Neuronal stem cell (in vitro differentiated cells): ENCODE data around the gene FZD7.

Experiments
- DNase-seq: peaks from one replicate; pipeline ENCODE4 v3.0.0-alpha.2; 2013; ENCODE audit warnings: low spot score
- H2AFZ ChIP-seq: one replicate; pipeline ENCODE4 v1.6.1; 2013; ENCODE audit warnings: mild to moderate bottlenecking, low read length, inconsistent platforms
- H2AK5ac ChIP-seq: 2 replicates; pipeline ENCODE4 v1.6.1; 2013; ENCODE audit warnings: low read depth, mild to moderate bottlenecking, inconsistent platforms, low read length, moderate library complexity, mixed read lengths
- H2BK120ac ChIP-seq: 2 replicates; pipeline ENCODE4 v1.6.1; 2013; ENCODE audit warnings: low read depth, mild to moderate bottlenecking, inconsistent platforms, low read length, moderate library complexity, mixed read lengths
- H2BK12ac ChIP-seq: one replicate; pipeline ENCODE4 v1.6.1; 2013; ENCODE audit warnings: low read length, inconsistent platforms
- H2BK15ac ChIP-seq: 2 replicates; pipeline ENCODE4 v1.6.1; 2013; ENCODE audit warnings: mild to moderate bottlenecking, low read length, inconsistent platforms, mixed read lengths
- H2BK5ac ChIP-seq: one replicate; pipeline ENCODE4 v1.6.1; 2013; ENCODE audit warnings: inconsistent platforms, mild to moderate bottlenecking, low read length, moderate library complexity
- H3K14ac ChIP-seq: one replicate; pipeline ENCODE4 v1.6.1; 2013; ENCODE audit warnings: low read length, inconsistent platforms
- H3K18ac ChIP-seq: 2 replicates; pipeline ENCODE4 v1.6.1; 2013; ENCODE audit warnings: low read length, inconsistent platforms
- H3K23ac ChIP-seq: 2 replicates; pipeline ENCODE4 v1.6.1; 2013; ENCODE audit warnings: low read depth, mild to moderate bottlenecking, mixed read lengths, low read length, inconsistent platforms; ENCODE audit not compliant: poor library complexity
- H3K27ac ChIP-seq: replicated peaks from 3 replicates; pipeline ENCODE4 v1.5.1; 2013; ENCODE audit warnings: low read length, inconsistent platforms
- H3K27me3 ChIP-seq, 3 experiments: 2 replicates each; pipeline ENCODE4 v1.6.1; 2013; ENCODE audit warnings: low read length in 3 of 3, mild to moderate bottlenecking in 2 of 3, inconsistent platforms in 1 of 3, low read depth in 1 of 3, mixed read lengths in 1 of 3, moderate library complexity in 1 of 3; ENCODE audit not compliant: control insufficient read depth in 3 of 3, insufficient read depth in 3 of 3
- H3K36me3 ChIP-seq, 2 donors: replicated peaks in 1 of 2; 2 replicates each; pipeline ENCODE4 v1.6.1; 2013; ENCODE audit warnings: low read length in 2 of 2; ENCODE audit not compliant: control insufficient read depth in 2 of 2, insufficient read depth in 2 of 2
- H3K4ac ChIP-seq: 2 replicates; pipeline ENCODE4 v1.6.1; 2013; ENCODE audit warnings: inconsistent platforms, mild to moderate bottlenecking, low read length, moderate library complexity
- H3K4me1 ChIP-seq, 2 donors: 1 replicate in 1 of 2; 2 replicates in 1 of 2; pipeline ENCODE4 v1.6.1; 2013; ENCODE audit warnings: low read length in 2 of 2, low read depth in 1 of 2; ENCODE audit not compliant: control insufficient read depth in 2 of 2, insufficient read depth in 1 of 2
- H3K4me2 ChIP-seq: one replicate; pipeline ENCODE4 v1.6.1; 2013; ENCODE audit warnings: mild to moderate bottlenecking, low read length, inconsistent platforms; ENCODE audit not compliant: insufficient read depth, poor library complexity, severe bottlenecking
- H3K4me3 ChIP-seq, 2 donors: 2 replicates each; pipeline ENCODE4 v1.5.1; 2013; ENCODE audit warnings: low read length in 2 of 2, mild to moderate bottlenecking in 2 of 2, inconsistent platforms in 1 of 2, moderate library complexity in 1 of 2
- H3K79me1 ChIP-seq: one replicate; pipeline ENCODE4 v1.6.1; 2013; ENCODE audit warnings: low read depth, mild to moderate bottlenecking, inconsistent platforms, low read length, moderate library complexity
- H3K9ac ChIP-seq: one replicate; pipeline ENCODE4 v1.6.1; 2013; ENCODE audit warnings: mild to moderate bottlenecking, low read depth, low read length, inconsistent platforms; ENCODE audit not compliant: poor library complexity
- H3K9me3 ChIP-seq, 2 donors: replicated peaks in 1 of 2; 2 replicates each; pipeline versions ENCODE3 to v1.6.1; 2013; ENCODE audit warnings: low read length in 2 of 2, mild to moderate bottlenecking in 2 of 2, inconsistent platforms in 1 of 2, low read depth in 1 of 2, mixed read lengths in 1 of 2, moderate library complexity in 1 of 2; ENCODE audit not compliant: control insufficient read depth in 2 of 2, insufficient read depth in 1 of 2
- H4K8ac ChIP-seq: one replicate; pipeline ENCODE4 v1.6.1; 2013; ENCODE audit warnings: low read depth, mild to moderate bottlenecking, inconsistent platforms, low read length, moderate library complexity
- H4K91ac ChIP-seq: one replicate; pipeline ENCODE4 v1.6.1; 2013; ENCODE audit warnings: low read length, low read depth, mild to moderate bottlenecking, inconsistent platforms; ENCODE audit not compliant: poor library complexity
- WGBS, 2 donors: extraction: QIAGEN DNeasy Blood & Tissue Kit; methylation state at CpG; one replicate each; pipeline ENCODE4 v1.1.7; 2013; ENCODE audit warnings: missing lambda C conversion rate in 2 of 2, mixed read lengths in 1 of 2; ENCODE audit not compliant: insufficient read length in 2 of 2, insufficient replicate concordance in 1 of 2; ENCODE audit errors: extremely low coverage in 2 of 2; 5-methylcytosine and 5-hydroxymethylcytosine counted together

FZD7 gene

DNA sequence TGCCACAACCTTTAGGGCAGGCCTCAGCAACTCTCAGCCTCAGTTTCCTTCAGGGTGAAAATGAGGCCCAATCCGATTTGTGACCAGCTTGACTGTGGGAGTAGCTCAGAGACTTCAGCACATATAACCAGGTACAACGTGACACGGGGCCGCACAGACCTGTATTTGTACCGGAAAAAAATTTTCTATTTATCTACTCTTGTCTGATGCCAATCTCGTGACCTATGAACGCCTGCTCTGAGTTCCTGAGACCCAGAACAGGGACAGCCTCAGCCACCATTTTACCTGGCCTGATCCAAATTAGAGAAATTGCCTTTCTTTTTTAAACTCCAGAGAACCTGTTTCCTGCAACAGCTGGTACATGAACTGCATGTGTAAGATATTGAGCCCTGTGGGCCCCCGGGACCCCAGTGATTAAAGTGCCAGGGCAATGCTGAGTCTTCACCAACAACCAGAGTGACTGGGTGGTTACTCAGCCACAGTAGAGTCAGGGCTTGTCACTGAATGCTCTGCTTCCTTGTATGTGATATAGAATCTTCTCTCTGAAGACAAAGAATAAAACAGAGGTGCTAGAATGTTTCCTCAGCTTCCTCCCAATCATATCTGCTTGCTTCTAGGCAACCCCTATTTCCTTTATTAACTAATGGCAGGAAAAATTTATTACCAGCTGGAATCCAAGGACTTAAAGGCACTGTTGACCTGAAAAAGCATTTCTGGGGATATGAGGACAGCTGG is 47.8 kb upstream of the FZD7 start:
- no peak overlapping the region for H3K18ac ChIP-seq
- H2AFZ ChIP-seq, result peak overlapping the region; percentile 60
- H3K79me1 ChIP-seq, result no peaks in the 10 kb centered on the region
- no peak overlapping the region for H3K14ac ChIP-seq
- H3K4me3 ChIP-seq, result no peak overlapping the region
- H2BK5ac ChIP-seq, result no peak overlapping the region
- H3K36me3 ChIP-seq, result no peaks in the 10 kb centered on the region
- peaks cover 22 to 23% of the 10 kb centered on the region in 2 donors for H3K4me1 ChIP-seq
- H3K27me3 ChIP-seq, result no peaks in the 10 kb centered on the region
- no peak overlapping the region for H4K8ac ChIP-seq
- DNase-seq, result no peak
- H2BK15ac ChIP-seq, result peak overlapping the region; percentile 12
- H3K9ac ChIP-seq, result no peak overlapping the region
- H4K91ac ChIP-seq, result no peak overlapping the region
- H3K4ac ChIP-seq, result no peak overlapping the region
- no CpG with 5 or more reads among the region's 8 CpGs for WGBS, 2 donors
- no peaks in the 10 kb centered on the region for H3K9me3 ChIP-seq
- H2BK12ac ChIP-seq, result no peak overlapping the region
- H2BK120ac ChIP-seq, result no peak overlapping the region
- no peak overlapping the region for H3K23ac ChIP-seq
- no peak overlapping the region for H2AK5ac ChIP-seq
- H3K4me2 ChIP-seq, result no peak overlapping the region
- no peak overlapping the region for H3K27ac ChIP-seq

DNA sequence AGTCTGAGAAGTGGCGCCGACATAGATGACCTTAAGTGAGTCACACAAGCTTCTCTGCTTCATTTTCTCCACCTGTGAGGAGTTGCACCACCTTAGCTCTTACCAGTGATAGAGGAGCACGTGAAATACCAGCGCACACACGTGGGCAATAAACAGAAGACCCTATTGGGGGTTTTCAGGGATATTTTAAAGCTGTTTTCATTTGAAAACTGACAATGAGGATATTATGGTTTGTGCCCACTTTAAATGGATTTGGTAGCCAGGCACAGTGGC is 47.3 kb upstream of the FZD7 start:
- no peaks in the 10 kb centered on the region for H3K79me1 ChIP-seq
- WGBS, 2 donors, result no CpG with 5 or more reads among the region's 5 CpGs

DNA sequence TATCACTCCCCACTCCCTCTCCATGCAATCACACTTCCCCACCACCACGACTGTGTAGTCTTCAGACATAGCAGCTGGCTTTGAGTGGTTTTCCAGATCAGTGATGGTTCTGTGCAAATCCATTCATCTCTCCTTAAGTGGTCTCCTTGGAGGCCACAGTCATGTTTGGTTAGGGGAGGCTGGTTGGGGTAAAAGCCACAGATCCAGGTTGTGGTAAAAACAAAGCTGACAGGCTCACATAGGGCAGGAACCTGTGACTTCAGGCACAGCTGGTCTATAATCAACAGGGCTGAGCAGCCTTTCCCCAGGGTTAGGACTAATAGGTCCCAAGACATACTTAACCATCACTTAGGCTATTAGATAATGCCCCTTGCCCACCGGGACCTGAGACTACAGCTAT is 46.2 kb upstream of the FZD7 start:
- no peak overlapping the region for H4K8ac ChIP-seq
- H2BK12ac ChIP-seq, result no peak overlapping the region
- WGBS, 2 donors, result no CpG with 5 or more reads among the region's 2 CpGs
- H2AK5ac ChIP-seq, result no peak overlapping the region
- no peaks in the 10 kb centered on the region for H3K9me3 ChIP-seq
- H3K14ac ChIP-seq, result no peak overlapping the region
- no peak overlapping the region for H3K18ac ChIP-seq
- H2BK15ac ChIP-seq, result no peak overlapping the region
- no peak overlapping the region for H3K27ac ChIP-seq
- DNase-seq, result no peak
- no peaks in the 10 kb centered on the region for H3K27me3 ChIP-seq
- no peaks in the 10 kb centered on the region for H3K36me3 ChIP-seq
- H3K4me1 ChIP-seq, result peaks cover 22 to 24% of the 10 kb centered on the region in 2 donors
- no peaks in the 10 kb centered on the region for H3K79me1 ChIP-seq
- H3K4me2 ChIP-seq, result no peak overlapping the region
- no peak overlapping the region for H3K4me3 ChIP-seq
- no peak overlapping the region for H3K4ac ChIP-seq
- no peak overlapping the region for H3K23ac ChIP-seq
- H4K91ac ChIP-seq, result no peak overlapping the region
- no peak overlapping the region for H2BK120ac ChIP-seq
- H2BK5ac ChIP-seq, result no peak overlapping the region
- H3K9ac ChIP-seq, result no peak overlapping the region
- H2AFZ ChIP-seq, result peak overlapping the region; percentile 27

More for the DNA sequence above, 47.3 kb upstream of the FZD7 start:
- Histone ChIP-seq H3K27ac (no peak overlapping the region), H2BK15ac (no peak overlapping the region), H2BK12ac (no peak overlapping the region), H3K4me3 (no peak overlapping the region), H2BK120ac (no peak overlapping the region), H3K9ac (no peak overlapping the region), H3K4me1 (peaks cover 22 to 23% of the 10 kb centered on the region in 2 donors), H3K9me3 (no peaks in the 10 kb centered on the region), H2AFZ (peak overlapping the region; percentile 57), H4K8ac (no peak overlapping the region), H3K4ac (no peak overlapping the region), H3K23ac (no peak overlapping the region), H3K4me2 (no peak overlapping the region), H2AK5ac (no peak overlapping the region), H3K14ac (no peak overlapping the region), H2BK5ac (no peak overlapping the region), H3K36me3 (no peaks in the 10 kb centered on the region), H3K27me3 (no peaks in the 10 kb centered on the region), H4K91ac (no peak overlapping the region), H3K18ac (no peak overlapping the region)
- DNase-seq, result no peak

DNA sequence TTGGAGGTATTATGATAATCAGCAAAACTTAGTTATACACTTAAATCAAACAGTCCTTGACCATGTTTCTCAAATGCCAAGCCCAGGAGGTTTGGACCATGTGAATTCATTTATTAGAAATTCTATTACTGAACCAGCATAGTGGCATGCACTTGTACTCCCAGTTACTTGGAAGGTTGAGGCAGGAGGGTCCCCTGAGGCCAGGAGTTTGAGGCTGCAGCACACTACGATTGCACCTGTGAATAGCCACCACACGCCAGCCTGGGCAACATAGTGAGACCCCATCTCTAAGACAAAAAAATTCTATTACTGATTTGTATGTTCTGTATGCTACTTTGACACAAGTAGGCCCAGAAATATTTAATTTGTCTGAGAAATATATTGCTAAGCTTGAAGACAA is 43.6 kb upstream of the FZD7 start:
- no peak overlapping the region for H2BK12ac ChIP-seq
- H3K4ac ChIP-seq, result no peak overlapping the region
- no peak overlapping the region for H3K4me3 ChIP-seq
- no peak overlapping the region for H3K4me2 ChIP-seq
- no peak overlapping the region for H2BK15ac ChIP-seq
- peaks cover 6 to 8% of the 10 kb centered on the region in 2 donors for H3K4me1 ChIP-seq
- H4K8ac ChIP-seq, result no peak overlapping the region
- DNase-seq, result no peak
- H4K91ac ChIP-seq, result no peak overlapping the region
- H2BK120ac ChIP-seq, result no peak overlapping the region
- no peak overlapping the region for H3K27ac ChIP-seq
- no peaks in the 10 kb centered on the region for H3K36me3 ChIP-seq
- H3K9ac ChIP-seq, result no peak overlapping the region
- no peak overlapping the region for H2BK5ac ChIP-seq
- H2AFZ ChIP-seq, result no peak overlapping the region
- no peak overlapping the region for H2AK5ac ChIP-seq
- WGBS, 2 donors, result no CpG with 5 or more reads among the region's 2 CpGs
- no peaks in the 10 kb centered on the region for H3K27me3 ChIP-seq
- no peaks in the 10 kb centered on the region for H3K9me3 ChIP-seq
- H3K14ac ChIP-seq, result no peak overlapping the region
- no peaks in the 10 kb centered on the region for H3K79me1 ChIP-seq
- no peak overlapping the region for H3K18ac ChIP-seq
- H3K23ac ChIP-seq, result no peak overlapping the region
